Inferior parietal cortex (tissue), 1 donor: ENCODE results near the gene PTPN13.
A peak's percentile ranks its signal among the peaks of the same experiment; 100 is the strongest.

Source experiments
- DNase-seq: peaks from one replicate; pipeline ENCODE4 v3.0.0-alpha.2; 2016; ENCODE audit errors: extremely low spot score

Gene PTPN13

GRCh38 chr4:86592553-86593249 lies 1.4 kb upstream of the PTPN13 start:
- DNase-seq = no peak

GRCh38 chr4:86594559-86595425 lies 677 bp downstream of the PTPN13 start:
- peak; percentile 69 for DNase-seq

GRCh38 chr4:86595426-86595805 lies 1.3 kb downstream of the PTPN13 start:
- peak; percentile 60 for DNase-seq

DNA sequence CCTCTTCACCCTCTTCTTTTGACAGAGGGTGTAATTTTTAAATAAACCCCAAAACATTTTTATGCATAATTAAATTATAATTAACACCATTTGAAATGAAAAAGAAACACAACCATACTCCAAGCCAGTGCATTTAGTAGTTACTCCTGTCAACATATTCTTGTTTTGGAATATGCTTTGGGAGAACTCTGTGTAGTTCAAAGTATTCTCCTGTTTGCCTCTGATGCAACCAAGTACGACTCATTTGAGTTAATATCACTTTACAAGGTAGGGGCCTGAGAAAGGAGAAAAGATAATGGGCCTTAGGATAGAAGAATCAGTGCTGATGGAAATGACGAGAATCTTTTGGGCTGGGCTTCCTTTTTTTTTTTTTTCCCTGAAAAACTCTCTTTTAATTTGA lies 2.7 kb downstream of the PTPN13 start:
- no peak for DNase-seq

GRCh38 chr4:86600007-86600653 lies 6.0 kb downstream of the PTPN13 start:
- no peak for DNase-seq

GRCh38 chr4:86603311-86603885 lies 9.3 kb downstream of the PTPN13 start:
- DNase-seq = no peak

GRCh38 chr4:86606809-86607208 lies 12.7 kb downstream of the PTPN13 start:
- no peak for DNase-seq

- DNase-seq = peak; percentile 50
Measured at GRCh38 chr4:86608757-86609375, 14.8 kb downstream of the PTPN13 start.

- DNase-seq = no peak
Measured at GRCh38 chr4:86611757-86612156, 17.6 kb downstream of the PTPN13 start.

- DNase-seq = no peak
Measured at GRCh38 chr4:86613734-86614133, 19.6 kb downstream of the PTPN13 start.

- no peak for DNase-seq
Measured at GRCh38 chr4:86614865-86615264, 20.8 kb downstream of the PTPN13 start.

DNA sequence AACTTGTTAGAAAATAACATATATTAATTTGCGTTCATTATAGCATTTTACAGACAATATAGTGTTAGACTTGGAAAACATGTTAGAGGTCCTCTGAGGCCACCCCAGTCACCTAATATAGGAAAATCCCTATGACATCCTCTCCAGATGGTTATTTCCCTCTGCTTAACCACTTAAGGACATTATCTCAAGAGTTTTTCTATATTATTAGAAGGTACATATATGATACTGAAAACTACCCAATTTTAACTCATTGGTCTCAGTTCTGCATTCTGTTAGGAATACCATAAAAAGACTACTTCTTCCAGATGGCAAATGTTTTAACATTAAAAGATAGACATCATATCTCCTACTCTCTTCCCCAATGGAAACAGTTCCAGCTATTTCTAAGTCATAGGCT lies 21.4 kb downstream of the PTPN13 start:
- no peak for DNase-seq

DNA sequence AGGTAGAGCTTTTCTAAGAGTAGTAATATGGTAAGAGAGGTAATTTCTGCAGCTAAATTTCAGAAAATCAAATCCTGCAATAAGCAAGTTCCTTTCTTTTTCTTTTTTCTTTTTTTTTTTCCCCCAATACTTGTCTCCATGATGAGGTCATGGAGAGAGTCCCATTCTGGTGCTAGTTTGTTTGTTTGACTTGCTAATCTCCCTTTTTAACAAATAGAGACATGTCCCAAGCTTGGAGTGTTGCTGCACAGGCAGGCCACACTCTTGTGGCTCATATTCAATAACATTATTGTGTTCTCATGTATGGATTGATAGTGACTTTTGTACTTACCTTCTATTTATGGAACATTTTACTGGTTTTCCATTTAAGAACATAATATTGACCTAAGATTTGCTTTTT lies 25.5 kb downstream of the PTPN13 start:
- no peak for DNase-seq

DNA sequence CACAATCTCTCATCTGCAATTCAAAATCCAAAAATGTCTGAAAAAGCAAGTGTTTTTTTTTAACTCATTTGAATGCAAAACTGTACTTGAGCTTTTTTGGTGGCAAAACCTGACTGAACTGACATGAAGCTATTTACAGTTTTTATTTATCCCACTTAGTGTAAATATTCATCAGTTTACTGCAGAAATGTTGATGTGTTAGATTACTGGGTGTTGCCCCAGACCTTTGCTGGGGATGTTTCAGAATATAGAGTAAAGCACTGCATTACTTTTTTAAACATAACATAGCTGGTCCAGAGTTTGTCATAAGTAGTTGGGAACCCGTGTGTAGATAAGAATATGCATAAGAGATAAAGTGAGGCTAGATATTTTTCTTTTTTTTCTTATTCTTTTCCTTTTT lies 27.3 kb downstream of the PTPN13 start:
- no peak for DNase-seq

DNA sequence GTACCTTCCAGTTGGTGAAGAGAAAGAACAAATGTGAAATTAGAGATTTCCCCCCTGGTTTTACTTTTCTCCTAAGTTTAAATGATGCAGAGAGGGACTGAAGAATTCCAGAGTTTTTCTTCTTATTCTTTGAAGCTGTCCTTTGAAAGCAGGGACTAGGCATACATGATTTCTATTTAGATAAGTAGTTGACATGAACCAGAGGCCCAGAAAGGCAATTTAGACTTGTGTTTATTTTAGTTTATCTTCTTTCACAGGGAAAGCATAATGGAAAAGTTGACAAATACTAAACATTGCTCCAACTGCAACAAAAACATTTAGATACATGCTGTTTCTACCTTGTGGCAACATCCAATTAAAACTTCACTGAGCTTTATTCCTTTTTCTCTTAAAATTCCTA lies 32.0 kb downstream of the PTPN13 start:
- DNase-seq = no peak

GRCh38 chr4:86627462-86628135 lies 33.5 kb downstream of the PTPN13 start:
- no peak for DNase-seq

GRCh38 chr4:86630629-86631028 lies 36.5 kb downstream of the PTPN13 start:
- DNase-seq = no peak

GRCh38 chr4:86631166-86631565 lies 37.1 kb downstream of the PTPN13 start:
- DNase-seq = no peak

- DNase-seq = no peak
Measured at GRCh38 chr4:86633854-86634253, 39.7 kb downstream of the PTPN13 start.

DNA sequence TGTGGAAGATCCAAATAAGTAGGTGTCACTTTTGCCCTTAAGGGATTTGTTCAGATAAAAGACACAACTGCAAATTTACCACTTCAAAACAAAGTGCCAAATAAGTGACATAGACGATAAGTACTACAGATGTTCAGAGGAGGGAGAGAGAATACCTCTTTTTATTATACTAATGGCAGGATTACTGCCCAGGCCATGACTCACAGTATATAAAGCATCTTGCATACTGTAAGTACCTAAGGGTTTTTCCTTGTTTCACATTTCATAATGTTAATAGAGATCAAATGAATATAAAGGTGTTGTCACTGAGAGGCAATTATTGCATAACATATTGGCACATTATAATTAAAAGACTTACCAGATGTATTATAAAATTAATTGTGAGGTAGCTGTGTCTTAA lies 46.4 kb downstream of the PTPN13 start:
- no peak for DNase-seq

DNA sequence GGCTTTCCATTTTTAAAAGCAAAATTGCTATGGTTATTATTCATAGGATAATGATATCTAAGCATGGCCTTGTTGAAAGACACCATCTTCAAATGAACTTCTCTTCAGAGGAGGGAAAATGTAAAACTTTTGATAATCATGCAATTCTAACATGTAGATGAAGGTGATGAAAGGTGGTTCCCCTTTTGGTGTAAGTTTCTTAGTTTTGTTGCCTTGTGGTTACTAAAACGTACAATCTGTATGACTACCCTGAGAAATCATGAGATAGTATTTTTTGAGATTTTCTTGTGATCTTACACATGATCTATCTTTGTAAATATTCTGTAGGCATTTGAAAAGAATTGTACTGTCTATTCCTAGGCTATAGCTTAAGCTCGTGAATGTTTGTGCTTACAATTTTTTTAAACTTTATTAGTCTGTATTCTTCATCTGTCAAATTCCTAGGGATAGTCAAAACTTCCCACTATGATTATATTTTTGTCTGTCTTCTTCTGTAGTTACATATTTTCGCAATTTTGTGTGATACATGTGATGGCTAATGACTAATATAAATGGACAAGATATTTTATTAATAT lies 47.5 kb downstream of the PTPN13 start:
- no peak for DNase-seq
